Activated T-helper 1 cell treated with Interleukin-2 at 50 U/mL for 16 hours (primary cell): ENCODE data around the gene ISM2.

Experiments used
- DNase-seq: peaks from one replicate; pipeline ENCODE4 v3.0.0-alpha.2; 2020; ENCODE audit warnings: low read depth

Gene ISM2

DNA sequence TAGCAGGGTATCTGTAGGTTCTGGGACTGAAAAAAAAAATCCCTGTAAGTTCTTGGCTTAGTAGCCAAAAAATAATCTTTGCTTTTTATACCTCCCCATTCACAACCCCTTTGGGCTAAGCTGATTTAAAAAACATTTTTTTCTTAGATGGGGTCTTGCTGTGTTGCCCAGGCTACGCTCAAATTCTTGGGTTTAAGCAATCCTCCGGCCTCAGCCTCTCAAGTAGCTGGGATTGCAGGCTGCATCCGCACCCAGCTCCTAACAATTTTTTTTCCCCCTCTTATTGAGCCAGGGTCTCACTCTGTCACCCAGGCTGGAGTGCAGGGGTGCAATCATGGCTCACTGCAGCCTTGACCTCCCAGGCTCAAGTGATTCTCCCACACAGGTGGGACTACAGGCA is 9.1 kb upstream of the ISM2 start:
- no peak for DNase-seq

GRCh38 chr14:77505031-77505430 is 6.4 kb upstream of the ISM2 start:
- DNase-seq, result no peak

DNA sequence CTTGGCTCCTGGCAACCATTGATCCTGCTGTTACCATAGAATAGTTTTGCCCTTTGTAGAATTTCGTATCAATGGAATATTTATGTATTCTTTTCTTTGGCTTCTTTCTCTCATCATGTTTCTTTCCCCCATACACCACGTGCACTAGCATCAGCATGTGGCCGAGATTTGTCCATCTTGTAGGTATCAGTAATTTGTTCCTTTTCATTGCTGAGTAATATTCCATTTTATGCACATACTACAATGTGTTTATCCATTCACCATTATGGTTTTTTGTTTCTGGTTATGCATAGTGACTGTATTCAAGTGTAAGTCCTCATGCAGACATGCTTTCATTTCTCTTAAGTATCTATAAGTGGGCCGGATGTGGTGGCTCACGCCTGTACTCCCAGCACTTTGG is 4.5 kb upstream of the ISM2 start:
- no peak for DNase-seq

DNA sequence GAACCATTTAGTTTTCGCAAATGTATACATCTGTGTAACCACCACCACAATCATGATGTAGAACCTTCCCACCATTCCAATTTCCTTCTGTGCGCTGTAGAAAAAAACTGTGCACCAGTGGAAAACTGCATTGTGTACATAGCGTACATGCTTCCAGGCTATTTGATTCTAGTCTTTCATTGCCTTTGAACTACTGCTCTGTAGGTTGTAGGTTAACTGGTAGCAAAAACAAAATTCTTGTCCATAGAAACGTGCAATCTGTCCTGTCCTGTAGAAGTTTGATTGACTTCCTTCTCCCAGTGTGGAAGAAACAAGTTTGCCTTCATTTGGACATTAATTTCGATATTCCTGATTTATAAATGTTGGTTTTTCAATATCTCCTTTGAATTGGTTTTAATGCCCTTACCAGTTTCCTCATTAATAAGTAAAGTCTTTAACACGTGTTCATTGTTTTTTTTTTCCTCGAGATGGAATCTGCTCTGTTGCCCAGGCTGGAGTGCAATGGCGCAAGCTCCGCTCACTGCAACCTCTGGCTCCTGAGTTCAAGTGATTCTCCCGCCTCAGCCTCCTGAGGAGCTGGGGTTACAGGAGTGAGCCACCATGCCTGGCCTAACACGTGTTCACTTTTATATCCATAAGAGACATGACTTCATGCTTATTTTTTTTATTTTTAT is 3.6 kb upstream of the ISM2 start:
- no peak for DNase-seq

DNA sequence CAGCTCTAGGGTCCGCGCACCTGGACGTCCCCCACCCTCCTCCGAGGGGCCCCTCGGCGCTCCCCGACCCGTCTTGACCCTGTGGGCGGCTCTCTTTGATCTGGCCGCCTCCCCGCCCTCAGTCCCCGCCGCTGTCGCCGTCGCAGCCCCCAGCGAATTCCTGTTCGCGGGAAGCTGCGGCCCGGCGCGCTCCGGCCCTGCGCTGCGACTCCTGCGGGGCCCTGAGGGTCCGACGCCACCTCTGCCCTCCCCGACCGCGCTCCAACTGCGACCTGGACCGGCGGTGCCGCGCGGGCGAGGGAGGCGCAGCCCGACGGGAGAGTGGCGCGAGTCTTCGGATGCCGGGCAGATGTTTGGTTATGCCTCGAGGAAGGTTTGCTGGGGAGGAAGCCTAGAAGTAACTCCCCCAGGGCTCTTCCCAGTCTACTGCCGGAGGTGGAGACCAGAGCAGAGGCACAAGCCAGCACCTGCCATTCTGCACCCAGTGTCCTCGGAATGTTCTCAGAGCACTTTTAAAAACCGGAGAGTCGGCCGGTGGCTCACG is 440 bp upstream of the ISM2 start:
- DNase-seq, result no peak

GRCh38 chr14:77495334-77495733 is 3.3 kb downstream of the ISM2 start:
- DNase-seq, result no peak

GRCh38 chr14:77491056-77491455 is 7.6 kb downstream of the ISM2 start:
- DNase-seq, result no peak

GRCh38 chr14:77490347-77490986 is 8.1 kb downstream of the ISM2 start:
- no peak for DNase-seq

DNA sequence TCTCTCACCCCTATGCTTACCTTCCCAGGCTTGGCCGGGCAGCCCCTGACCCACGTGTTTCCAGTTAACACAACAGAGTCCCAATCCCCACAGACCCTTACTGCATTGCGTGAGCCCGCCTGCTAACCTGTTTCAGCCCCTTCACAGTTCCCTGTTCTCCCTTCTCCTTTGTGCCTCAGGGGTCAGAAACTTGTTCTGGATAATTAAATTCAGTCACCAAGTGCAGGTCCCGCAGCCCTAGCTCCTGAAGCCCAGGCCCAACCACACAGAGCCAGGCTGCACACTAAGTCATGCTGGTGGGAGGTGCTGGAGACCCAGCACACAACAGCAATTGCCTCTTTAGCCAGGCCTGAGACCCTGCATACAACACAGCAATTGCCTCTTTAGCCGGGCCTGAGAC is 9.6 kb downstream of the ISM2 start:
- DNase-seq, result no peak

DNA sequence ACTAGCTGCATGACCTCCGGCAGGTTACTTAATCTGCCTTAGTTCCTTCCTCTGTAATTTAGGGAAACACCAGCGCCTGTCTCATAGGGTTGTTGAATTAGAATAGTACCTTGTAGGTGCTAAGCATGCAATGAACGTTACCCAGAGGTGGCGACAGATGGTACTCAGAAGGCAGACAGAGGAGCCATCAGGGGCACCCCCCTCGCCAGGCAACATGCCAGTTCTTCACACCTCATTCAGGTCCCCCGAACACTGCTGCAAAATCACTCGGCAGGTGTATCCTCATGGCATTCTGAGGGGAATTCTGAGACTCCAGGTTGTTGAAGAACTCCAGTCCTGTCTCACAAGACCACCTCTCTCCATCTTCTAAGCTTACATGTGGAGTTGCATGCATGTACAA is 10.1 kb downstream of the ISM2 start:
- DNase-seq, result no peak

GRCh38 chr14:77485901-77486678 is 12.5 kb downstream of the ISM2 start:
- no peak for DNase-seq

GRCh38 chr14:77485256-77485655 is 13.4 kb downstream of the ISM2 start:
- DNase-seq, result no peak

DNA sequence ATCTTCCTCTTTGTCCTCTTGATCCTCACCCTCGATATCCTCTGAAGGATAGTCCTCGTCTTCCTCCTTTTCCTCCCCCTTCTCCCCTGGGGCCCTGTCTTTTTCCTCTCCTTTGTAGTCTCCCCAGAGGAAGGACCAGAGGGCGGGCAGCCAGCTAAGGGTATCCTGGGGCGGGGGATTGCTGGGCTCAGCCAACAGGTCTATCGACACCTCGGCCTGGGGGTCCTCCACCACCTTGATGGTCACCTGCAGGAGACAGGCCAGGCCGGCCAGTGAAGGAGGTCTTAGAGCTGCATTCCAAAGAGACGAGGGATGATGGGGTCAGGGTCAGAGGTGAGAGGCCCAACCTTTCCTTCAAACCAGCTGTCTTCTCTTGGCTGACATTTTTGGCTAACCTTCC is 16.2 kb downstream of the ISM2 start:
- DNase-seq, result no peak

DNA sequence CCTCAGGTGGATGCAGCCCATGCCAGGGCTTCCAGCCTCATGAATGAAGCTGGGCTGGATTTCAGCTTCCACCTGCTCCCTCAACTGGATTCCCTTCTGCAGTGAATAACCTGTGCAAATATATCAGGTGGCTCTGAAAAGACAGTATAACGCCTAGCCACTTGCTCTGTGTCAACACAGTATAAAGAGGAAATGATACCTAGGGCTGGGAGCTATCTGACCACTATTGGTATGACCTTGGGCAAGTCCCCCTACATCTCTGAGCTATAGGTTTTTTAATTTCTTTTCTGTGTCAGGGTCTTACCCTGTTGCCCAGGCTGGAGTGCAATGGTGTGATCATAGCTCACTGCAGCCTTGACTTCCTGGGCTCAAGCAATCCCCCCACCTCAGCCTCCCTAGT is 19.8 kb downstream of the ISM2 start:
- no peak for DNase-seq

DNA sequence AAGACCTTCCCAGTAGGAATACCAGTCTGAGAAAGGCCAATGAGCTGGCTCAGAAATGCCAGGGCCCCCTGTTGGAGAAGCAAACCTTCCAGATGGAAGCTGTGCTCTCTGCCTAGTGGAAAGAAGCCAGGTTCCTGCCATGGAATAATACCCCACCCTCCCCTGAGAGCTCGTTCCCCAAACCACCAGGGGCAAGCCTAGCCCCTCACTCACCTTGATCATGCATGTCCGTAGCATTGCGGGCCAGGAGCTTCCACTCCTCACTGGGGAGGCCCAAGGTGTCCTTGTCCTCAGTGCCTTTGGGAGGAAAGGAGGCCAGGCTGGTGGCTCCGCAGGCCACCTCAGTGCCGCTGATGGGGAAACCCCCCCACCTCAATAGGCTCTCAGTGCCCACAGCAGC is 20.6 kb downstream of the ISM2 start:
- DNase-seq, result no peak

DNA sequence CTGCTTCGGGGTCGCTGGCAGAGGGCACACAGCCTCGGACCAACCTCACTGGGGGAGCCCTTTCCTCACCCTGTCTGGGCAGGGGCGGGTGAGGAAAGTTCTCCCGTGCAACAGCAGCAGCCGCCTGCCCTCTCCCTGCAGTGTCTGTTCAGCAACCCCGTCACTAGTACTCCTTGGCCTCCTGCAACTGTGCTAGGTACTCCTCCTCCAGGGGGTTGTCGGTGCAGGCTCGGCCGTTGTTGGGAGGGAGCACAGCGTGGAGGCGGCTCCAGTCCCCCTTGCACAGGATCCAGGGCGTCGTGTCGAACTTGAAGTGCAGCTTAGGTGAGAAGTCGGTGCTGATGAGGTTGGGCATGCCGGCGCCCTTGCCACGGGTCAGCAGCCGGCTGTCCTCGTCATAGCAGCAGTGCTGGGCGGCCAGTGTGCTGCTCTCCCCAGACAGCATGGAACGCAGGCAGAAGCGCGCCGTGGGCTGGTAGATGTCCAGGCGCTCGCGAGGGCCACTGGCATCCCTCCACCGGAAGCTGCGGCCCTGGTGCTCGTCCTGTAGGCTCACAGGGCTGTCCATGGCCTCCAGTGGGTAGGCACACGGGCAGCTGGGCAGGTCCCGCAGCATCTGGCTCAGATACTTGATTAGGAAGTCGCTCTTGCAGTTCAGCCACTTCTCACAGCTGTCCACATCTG is 23.0 kb downstream of the ISM2 start:
- no peak for DNase-seq

GRCh38 chr14:77474479-77475177 is 24.0 kb downstream of the ISM2 start:
- DNase-seq, result no peak

- no peak for DNase-seq
Observed at GRCh38 chr14:77473921-77474320, 24.7 kb downstream of the ISM2 start.

GRCh38 chr14:77470224-77470870 is 28.3 kb downstream of the ISM2 start:
- DNase-seq, result no peak

GRCh38 chr14:77469539-77469938 is 29.1 kb downstream of the ISM2 start:
- DNase-seq, result no peak

DNA sequence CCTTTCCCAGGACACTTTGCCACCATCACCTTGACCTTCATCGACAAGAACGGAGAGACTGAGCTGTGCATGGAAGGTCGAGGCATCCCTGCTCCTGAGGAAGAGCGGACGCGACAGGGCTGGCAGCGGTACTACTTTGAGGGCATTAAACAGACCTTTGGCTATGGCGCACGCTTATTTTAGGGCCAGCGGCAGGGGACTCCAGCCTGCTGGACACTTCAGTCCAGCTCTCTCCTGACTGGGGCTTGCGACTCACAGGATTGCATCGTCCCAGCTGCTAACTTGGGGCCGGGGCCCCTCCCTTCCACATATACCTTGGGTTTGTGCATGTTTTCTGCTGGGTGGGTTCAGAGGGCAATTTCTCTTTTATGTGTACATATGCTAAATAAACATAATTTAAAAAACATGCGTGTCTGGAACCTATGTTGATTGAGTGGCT is 29.5 kb downstream of the ISM2 start:
- DNase-seq, result no peak
